PC-3 (cell line): ENCODE measurements around the gene CTSD. TPM values are rescaled to one million over a fixed set of nuclear protein-coding genes. Genes with fewer than 3 reads are reported as not detected.
A peak's percentile ranks its signal among the peaks of the same experiment; 100 is the strongest.

Source experiments
- ATAC-seq: fragments of 200-7000 bp; cut with Tn5 transposase; 2 replicates; pipeline ENCODE4 v1.9.1; 2020; ENCODE audit warnings: mild to moderate bottlenecking, moderate library complexity
- BruUV-seq: library from RNA; stranded (reverse); fragments of 400-500 nt; replicated peaks from 2 replicates; lab custom pipeline; 2021; lab: Mats Ljungman, UMichigan
- CTCF ChIA-PET: fragments of 300-600 bp; sonication (Branson Sonifier 250); formaldehyde crosslinking; loops from one replicate; lab custom pipeline; 2022; ENCODE audit warnings: antibody characterized with exemption; lab: Charles Lee
- POLR2A ChIA-PET: fragments of 300-600 bp; sonication (Branson Sonifier 250); formaldehyde crosslinking; loops from one replicate; lab custom pipeline; 2022; ENCODE audit warnings: antibody characterized with exemption; ENCODE audit not compliant: unreplicated experiment; lab: Charles Lee
- DNase-seq: peaks from one replicate; pipeline ENCODE4 v3.0.0-alpha.2; 2015
- H2AFZ ChIP-seq: fragments of 300-600 bp; sonication (generic); 2 replicates; pipeline ENCODE4 v1.6.0; 2016; ENCODE audit warnings: antibody characterized with exemption, low read length
- H3F3A ChIP-seq: fragments of 300-600 bp; sonication (generic); one replicate; pipeline ENCODE4 v1.6.0; 2017; ENCODE audit warnings: antibody characterized with exemption, low read length, control low read depth, mild to moderate bottlenecking; ENCODE audit not compliant: unreplicated experiment
- H3K27ac ChIP-seq: fragments of 300-600 bp; sonication (generic); 2 replicates; pipeline ENCODE4 v1.5.1; 2016; ENCODE audit warnings: mild to moderate bottlenecking, low read length
- H3K27me3 ChIP-seq: fragments of 300-600 bp; sonication (generic); 2 replicates; pipeline ENCODE4 v1.6.1; 2016; ENCODE audit warnings: low read length, mixed read lengths
- H3K36me3 ChIP-seq: fragments of 300-600 bp; sonication (generic); 2 replicates; pipeline ENCODE4 v1.6.1; 2016; ENCODE audit warnings: low read depth, mixed run types, low read length, mixed read lengths
- H3K4me1 ChIP-seq: fragments of 300-600 bp; sonication (generic); 2 replicates; pipeline ENCODE4 v1.5.1; 2016; ENCODE audit warnings: low read length; ENCODE audit not compliant: insufficient read depth
- H3K4me2 ChIP-seq: fragments of 300-600 bp; sonication (generic); 2 replicates; pipeline ENCODE4 v1.6.0; 2016; ENCODE audit warnings: low read length
- H3K4me3 ChIP-seq: fragments of 300-600 bp; sonication (generic); 2 replicates; pipeline ENCODE4 v1.5.1; 2016; ENCODE audit warnings: mild to moderate bottlenecking, low read length, mixed read lengths
- H3K79me2 ChIP-seq: fragments of 300-600 bp; sonication (generic); 2 replicates; pipeline ENCODE4 v1.6.1; 2017; ENCODE audit warnings: low read length, mixed read lengths
- H3K9ac ChIP-seq: fragments of 300-600 bp; sonication (generic); 2 replicates; pipeline ENCODE4 v1.6.0; 2016; ENCODE audit warnings: mild to moderate bottlenecking, low read length
- H3K9me2 ChIP-seq: fragments of 300-600 bp; sonication (generic); replicated peaks from 2 replicates; pipeline ENCODE4 v1.6.1; 2016; ENCODE audit warnings: mixed run types, low read length, mixed read lengths
- H3K9me3 ChIP-seq: fragments of 300-600 bp; sonication (generic); 2 replicates; pipeline ENCODE4 v1.6.1; 2016; ENCODE audit warnings: low read length, mixed read lengths
- H4K20me1 ChIP-seq: fragments of 300-600 bp; sonication (generic); 2 replicates; pipeline ENCODE4 v1.6.1; 2016; ENCODE audit warnings: low read length, mixed read lengths
- CTCF ChIP-seq: fragments of 300-600 bp; sonication (generic); conservative IDR thresholded peaks from 2 replicates; pipeline ENCODE4 v1.5.1; 2017; ENCODE audit warnings: antibody characterized with exemption, low read depth, mild to moderate bottlenecking, low read length
- EZH2 ChIP-seq: fragments of 300-600 bp; sonication (generic); IDR thresholded peaks from one replicate; pipeline ENCODE4 v1.6.1; 2017; ENCODE audit warnings: antibody characterized with exemption, mild to moderate bottlenecking, low read length; ENCODE audit not compliant: unreplicated experiment
- EZH2phosphoT487 ChIP-seq: fragments of 300-600 bp; sonication (generic); IDR thresholded peaks from 2 replicates; pipeline ENCODE4 v1.6.1; 2018; ENCODE audit warnings: mild to moderate bottlenecking, antibody characterized with exemption, low read length, borderline replicate concordance
- intact Hi-C: fragments of 100-400 bp; cut with micrococcal nuclease; formaldehyde crosslinking; loops from 2 replicates; pipeline ENCODE4 v1.9.0; 2023
- total RNA-seq: library from RNA; depleted of rRNA; stranded (reverse); fragments of >200 nt; gene quantifications from 2 replicates; pipeline ENCODE4 v1.2.3, GENCODE V29; 2014

Gene CTSD
- total RNA-seq, 1 experiment from 2014 or later, result 308 TPM

DNA sequence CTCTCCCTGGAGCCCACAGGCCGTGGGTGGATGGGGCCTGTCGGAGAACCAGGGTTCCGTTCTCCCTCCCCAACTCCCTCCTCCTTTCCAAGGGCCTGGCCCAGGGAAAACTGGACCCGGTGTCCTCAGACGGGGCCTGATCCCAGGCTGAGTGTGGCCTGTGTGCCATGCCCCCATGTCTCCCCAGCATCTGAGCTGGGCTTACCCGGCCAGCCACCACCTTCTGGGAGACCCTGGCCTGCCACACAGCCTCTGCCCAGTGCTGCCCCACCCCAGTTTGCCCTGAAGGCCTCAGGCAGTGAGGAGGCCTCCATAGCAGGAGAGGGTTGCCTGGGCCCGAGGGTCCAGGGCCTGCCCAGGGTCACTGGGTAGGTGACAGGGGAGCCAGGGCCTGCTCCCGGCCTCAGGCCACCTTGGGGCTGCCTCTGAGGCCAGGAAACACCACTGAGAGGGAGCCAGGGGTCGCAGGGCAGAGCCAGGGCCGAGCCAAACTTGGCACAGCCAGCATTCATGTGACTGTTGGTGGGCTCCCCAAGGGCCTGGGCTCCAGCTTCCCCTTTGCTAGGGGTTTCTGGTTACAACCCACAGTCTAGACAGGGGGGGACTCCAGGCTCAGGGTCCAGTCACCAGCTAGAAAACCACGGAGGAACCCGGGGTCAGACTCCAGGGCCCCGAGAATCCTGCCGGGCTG, 12.7 kb downstream of the CTSD start:
- no peaks in the 10 kb centered on the region for H3K4me1 ChIP-seq
- H3K4me3 ChIP-seq, result no peak overlapping the region
- no peak overlapping the region for H3K9ac ChIP-seq
- no peaks in the 10 kb centered on the region for H3K9me2 ChIP-seq
- H3K9me3 ChIP-seq, result no peaks in the 10 kb centered on the region
- peaks cover 7% of the 10 kb centered on the region; the same call in 1 of the 2 replicates for H3K27me3 ChIP-seq
- H2AFZ ChIP-seq, result no peak overlapping the region
- H3F3A ChIP-seq, result no peaks in the 10 kb centered on the region
- ATAC-seq (peak; percentile 3), DNase-seq (no peak)
- no TSS peak for BruUV-seq
- no peak for TF ChIP-seq EZH2
- H3K4me2 ChIP-seq, result no peak overlapping the region
- POLR2A ChIA-PET, result no interaction called here
- CTCF ChIA-PET, result no interaction called here
- no peaks in the 10 kb centered on the region for H4K20me1 ChIP-seq
- no peaks in the 10 kb centered on the region for H3K79me2 ChIP-seq
- intact Hi-C loops, result no loop called here
- no peaks in the 10 kb centered on the region; the same call in 1 of the 2 replicates for H3K36me3 ChIP-seq
- H3K27ac ChIP-seq, result no peak overlapping the region

DNA sequence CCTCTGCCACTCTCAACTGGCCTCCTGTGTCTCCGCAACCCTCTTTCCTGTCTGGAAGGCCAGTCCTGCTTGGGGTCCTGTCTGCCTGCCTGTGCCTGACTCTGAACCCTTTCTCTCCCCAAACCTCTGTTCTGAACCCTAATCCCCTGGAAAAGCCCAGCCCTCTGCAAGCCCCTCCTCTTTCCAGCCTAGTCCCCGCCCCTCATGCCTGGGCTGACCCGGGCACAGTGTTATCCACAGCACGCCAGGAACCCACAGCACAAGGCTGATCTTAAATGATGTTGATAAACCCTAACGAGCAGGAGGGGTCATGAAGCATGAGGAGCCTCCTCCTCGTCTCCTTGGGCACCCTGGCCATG, 13.3 kb downstream of the CTSD start, which contains the start of gene IFITM10:
Gene IFITM10 (minus strand): TSS at position 115 of the 359 bp plus-strand sequence. CDS start 153 bp downstream, outside the sequence.
- H3K79me2 ChIP-seq, result no peaks in the 10 kb centered on the region

More for the DNA sequence above, 13.3 kb downstream of the CTSD start, which contains the start of gene IFITM10:
- ChIA-PET POLR2A (no interaction called here), CTCF (no interaction called here)
- Histone ChIP-seq H3K27ac (no peak within 1 kb of the TSS), H3K36me3 (no peaks in the 10 kb centered on the region; the same call in 1 of the 2 replicates), H3F3A (no peaks in the 10 kb centered on the region), H3K4me3 (no peak within 1 kb of the TSS), H3K4me1 (no peaks in the 10 kb centered on the region), H3K9me2 (no peaks in the 10 kb centered on the region), H2AFZ (no peak within 1 kb of the TSS), H4K20me1 (no peaks in the 10 kb centered on the region), H3K27me3 (peaks cover 7% of the 10 kb centered on the region; the same call in 1 of the 2 replicates), H3K9me3 (no peaks in the 10 kb centered on the region), H3K4me2 (no peak within 1 kb of the TSS), H3K9ac (no peak within 1 kb of the TSS)
- ATAC-seq, result peak; percentile 39
- no TSS peak for BruUV-seq
- TF ChIP-seq EZH2 (no peak), CTCF (no peak), EZH2phosphoT487 (no peak)
- no peak for DNase-seq
- intact Hi-C loops, result no loop called here
